ENCODE data around the gene KIAA0753.

- TF ChIP-seq POLR2A (IDR thresholded peaks at IDR 0.05) (no peak), CTCF (IDR thresholded peaks at IDR 0.05) (no peak)
These were observed 97.2 kb downstream of the KIAA0753 start for GRCh38 chr17:6543079-6544010.
